Mesendoderm (in vitro differentiated cells): ENCODE results near the gene SLC5A8.

Source experiments
- DNase-seq: peaks from one replicate; pipeline ENCODE4 v3.0.0; 2013
- H2AK5ac ChIP-seq: 2 replicates; pipeline ENCODE4 v1.6.1; 2013; ENCODE audit warnings: low read length, inconsistent platforms
- H2BK120ac ChIP-seq: 2 replicates; pipeline ENCODE4 v1.6.1; 2013; ENCODE audit warnings: low read depth, mild to moderate bottlenecking, low read length, moderate library complexity, mixed read lengths
- H2BK15ac ChIP-seq: replicated peaks from 2 replicates; pipeline ENCODE4 v1.6.1; 2013; ENCODE audit warnings: low read depth, mild to moderate bottlenecking, moderate library complexity
- H2BK5ac ChIP-seq: 2 replicates; pipeline ENCODE4 v1.6.1; 2013; ENCODE audit warnings: low read length, inconsistent platforms
- H3K18ac ChIP-seq: 2 replicates; pipeline ENCODE4 v1.6.1; 2013; ENCODE audit warnings: mild to moderate bottlenecking, low read length, mixed read lengths
- H3K23ac ChIP-seq: one replicate; pipeline ENCODE4 v1.6.1; 2013; ENCODE audit warnings: low read length
- H3K27ac ChIP-seq: 2 replicates; pipeline ENCODE4 v1.5.1; 2013; ENCODE audit warnings: low read depth, mild to moderate bottlenecking, inconsistent platforms, low read length, moderate library complexity
- H3K27me3 ChIP-seq: 2 replicates; pipeline ENCODE4 v1.6.1; 2013; ENCODE audit warnings: low read length, control low read depth, mild to moderate bottlenecking, inconsistent platforms; ENCODE audit not compliant: insufficient read depth, poor library complexity
- H3K36me3 ChIP-seq: 2 replicates; pipeline ENCODE4 v1.6.1; 2013; ENCODE audit warnings: low read length, inconsistent platforms; ENCODE audit not compliant: control insufficient read depth, insufficient read depth
- H3K4ac ChIP-seq: one replicate; pipeline ENCODE4 v1.6.1; 2013; ENCODE audit warnings: low read depth, mild to moderate bottlenecking, low read length, moderate library complexity
- H3K4me1 ChIP-seq: 2 replicates; pipeline ENCODE4 v1.6.1; 2013; ENCODE audit warnings: low read depth, low read length, inconsistent platforms; ENCODE audit not compliant: control insufficient read depth
- H3K4me2 ChIP-seq: 2 replicates; pipeline ENCODE4 v1.6.1; 2013; ENCODE audit warnings: low read length
- H3K4me3 ChIP-seq: 2 replicates; pipeline ENCODE4 v1.5.1; 2013; ENCODE audit warnings: mild to moderate bottlenecking, low read length
- H3K56ac ChIP-seq: one replicate; pipeline ENCODE4 v1.6.1; 2013; ENCODE audit warnings: low read length
- H3K79me1 ChIP-seq: 2 replicates; pipeline ENCODE4 v1.6.1; 2013; ENCODE audit warnings: low read length, inconsistent platforms
- H3K79me2 ChIP-seq: 2 replicates; pipeline ENCODE4 v1.6.1; 2013; ENCODE audit warnings: mild to moderate bottlenecking, low read length; ENCODE audit not compliant: control insufficient read depth, insufficient read depth
- H3K9ac ChIP-seq: 2 replicates; pipeline ENCODE4 v1.6.1; 2013; ENCODE audit warnings: low read length, inconsistent platforms
- H4K5ac ChIP-seq: one replicate; pipeline ENCODE4 v1.6.1; 2013; ENCODE audit warnings: low read length
- H4K8ac ChIP-seq: one replicate; pipeline ENCODE4 v1.6.1; 2013; ENCODE audit warnings: low read depth, mild to moderate bottlenecking, control low read depth, low read length, moderate library complexity
- WGBS: extraction: QIAGEN DNeasy Blood & Tissue Kit; methylation state at CpG from one replicate; pipeline ENCODE4 v1.1.7; 2013; ENCODE audit warnings: low lambda C conversion rate, missing lambda C conversion rate; ENCODE audit not compliant: insufficient coverage; ENCODE audit errors: extremely low coverage; 5-methylcytosine and 5-hydroxymethylcytosine counted together

Gene SLC5A8

DNA sequence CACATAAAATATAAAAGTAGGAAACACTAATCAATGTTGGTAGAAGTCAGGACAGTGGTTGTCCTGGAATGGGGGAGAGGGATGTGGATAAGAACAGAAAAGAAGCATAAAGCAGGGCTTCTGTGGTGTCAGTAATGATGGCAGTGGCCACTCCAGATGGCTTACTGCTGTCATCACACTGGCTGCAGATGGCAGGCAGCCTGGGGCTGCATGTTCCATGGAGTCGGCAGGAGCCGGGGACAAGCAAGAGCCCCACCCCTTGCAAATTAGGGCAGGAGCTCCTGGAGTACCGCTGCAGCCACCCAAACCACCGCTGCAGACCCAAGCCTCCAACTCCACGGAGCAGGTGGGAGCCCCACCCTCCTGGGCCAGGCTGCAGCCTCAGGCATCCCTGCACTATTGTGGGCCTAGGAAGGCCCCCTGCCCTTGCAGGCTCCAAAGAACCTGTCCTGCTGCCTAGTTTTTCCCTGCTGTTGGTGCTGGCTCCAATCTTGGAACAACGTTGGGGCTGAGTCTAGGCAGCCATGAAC lies 28.8 kb upstream of the SLC5A8 start:
- DNase-seq = no peak
- H3K18ac ChIP-seq = no peak overlapping the region
- H3K36me3 ChIP-seq = no peaks in the 10 kb centered on the region
- H4K5ac ChIP-seq = no peak overlapping the region
- H3K4me1 ChIP-seq = no peaks in the 10 kb centered on the region
- H2BK120ac ChIP-seq = no peak overlapping the region
- H3K4ac ChIP-seq = no peak overlapping the region
- no peak overlapping the region for H3K23ac ChIP-seq
- H2AK5ac ChIP-seq = no peak overlapping the region
- no peak overlapping the region for H3K9ac ChIP-seq
- no peaks in the 10 kb centered on the region for H3K79me1 ChIP-seq
- no peaks in the 10 kb centered on the region for H3K27me3 ChIP-seq
- no peak overlapping the region for H3K56ac ChIP-seq
- no CpG with 5 or more reads among the region's 6 CpGs for WGBS
- no peaks in the 10 kb centered on the region for H3K79me2 ChIP-seq
- H2BK15ac ChIP-seq = no peak overlapping the region
- H4K8ac ChIP-seq = no peak overlapping the region
- no peak overlapping the region for H3K4me3 ChIP-seq
- no peak overlapping the region for H3K27ac ChIP-seq
- H2BK5ac ChIP-seq = no peak overlapping the region
- no peak overlapping the region for H3K4me2 ChIP-seq

GRCh38 chr12:101238306-101238705 lies 28.3 kb upstream of the SLC5A8 start:
- no peak overlapping the region for H3K27ac ChIP-seq
- no peaks in the 10 kb centered on the region for H3K36me3 ChIP-seq
- H2BK15ac ChIP-seq = no peak overlapping the region
- no peak overlapping the region for H3K4me3 ChIP-seq
- no peak overlapping the region for H3K23ac ChIP-seq
- no CpG with 5 or more reads among the region's 4 CpGs for WGBS
- no peak overlapping the region for H2AK5ac ChIP-seq
- no peaks in the 10 kb centered on the region for H3K27me3 ChIP-seq
- no peak overlapping the region for H4K8ac ChIP-seq
- no peaks in the 10 kb centered on the region for H3K79me2 ChIP-seq
- no peak overlapping the region for H3K4ac ChIP-seq
- H3K18ac ChIP-seq = no peak overlapping the region
- no peaks in the 10 kb centered on the region for H3K79me1 ChIP-seq
- no peaks in the 10 kb centered on the region for H3K4me1 ChIP-seq
- H2BK5ac ChIP-seq = no peak overlapping the region
- no peak for DNase-seq
- no peak overlapping the region for H3K4me2 ChIP-seq
- no peak overlapping the region for H2BK120ac ChIP-seq
- H4K5ac ChIP-seq = no peak overlapping the region
- no peak overlapping the region for H3K9ac ChIP-seq
- H3K56ac ChIP-seq = no peak overlapping the region

DNA sequence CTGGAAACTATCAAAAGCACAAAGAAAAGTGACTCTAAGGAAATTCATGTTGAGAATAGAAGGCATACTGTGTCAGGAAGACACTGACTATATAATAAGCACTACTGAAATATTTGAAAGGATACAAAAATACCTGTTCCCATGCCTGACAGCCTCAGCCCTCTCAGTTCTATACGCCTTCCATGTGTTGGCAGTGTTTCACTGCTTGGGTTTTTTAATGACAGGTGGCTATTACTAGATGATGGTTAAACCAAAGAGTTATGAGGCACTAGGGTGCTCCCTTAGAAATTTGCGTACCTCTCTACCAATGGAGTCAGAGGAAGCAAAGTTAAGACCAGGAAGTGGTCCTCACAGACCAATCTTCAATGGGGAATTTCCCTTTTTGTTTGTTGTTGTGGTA lies 25.6 kb upstream of the SLC5A8 start:
- H4K5ac ChIP-seq = no peak overlapping the region
- whole genome bisulfite sequencing = no CpG with 5 or more reads among the region's 2 CpGs
- no peak overlapping the region for H2AK5ac ChIP-seq
- no peaks in the 10 kb centered on the region for H3K79me2 ChIP-seq
- no peak overlapping the region for H2BK120ac ChIP-seq
- no peak overlapping the region for H2BK5ac ChIP-seq
- no peak overlapping the region for H3K56ac ChIP-seq
- H3K4me3 ChIP-seq = no peak overlapping the region
- no peak overlapping the region for H2BK15ac ChIP-seq
- DNase-seq = no peak
- no peaks in the 10 kb centered on the region for H3K79me1 ChIP-seq
- H3K4ac ChIP-seq = no peak overlapping the region
- H4K8ac ChIP-seq = no peak overlapping the region
- no peak overlapping the region for H3K18ac ChIP-seq
- H3K4me1 ChIP-seq = no peaks in the 10 kb centered on the region
- H3K9ac ChIP-seq = no peak overlapping the region
- no peak overlapping the region for H3K23ac ChIP-seq
- no peaks in the 10 kb centered on the region for H3K36me3 ChIP-seq
- H3K27me3 ChIP-seq = no peaks in the 10 kb centered on the region
- H3K4me2 ChIP-seq = no peak overlapping the region
- H3K27ac ChIP-seq = no peak overlapping the region

GRCh38 chr12:101231636-101232035 lies 21.6 kb upstream of the SLC5A8 start:
- Histone ChIP-seq H3K4me3 (no peak overlapping the region), H4K8ac (no peak overlapping the region), H4K5ac (no peak overlapping the region), H2BK15ac (no peak overlapping the region), H3K79me1 (no peaks in the 10 kb centered on the region), H3K27me3 (no peaks in the 10 kb centered on the region), H3K27ac (no peak overlapping the region), H2BK120ac (no peak overlapping the region), H3K4me2 (no peak overlapping the region), H3K4me1 (no peaks in the 10 kb centered on the region), H3K18ac (no peak overlapping the region), H2AK5ac (no peak overlapping the region), H3K23ac (no peak overlapping the region), H3K79me2 (no peaks in the 10 kb centered on the region), H3K56ac (no peak overlapping the region), H3K9ac (no peak overlapping the region), H3K4ac (no peak overlapping the region), H3K36me3 (no peaks in the 10 kb centered on the region), H2BK5ac (no peak overlapping the region)
- WGBS = no CpG with 5 or more reads among the region's 4 CpGs
- DNase-seq = no peak

DNA sequence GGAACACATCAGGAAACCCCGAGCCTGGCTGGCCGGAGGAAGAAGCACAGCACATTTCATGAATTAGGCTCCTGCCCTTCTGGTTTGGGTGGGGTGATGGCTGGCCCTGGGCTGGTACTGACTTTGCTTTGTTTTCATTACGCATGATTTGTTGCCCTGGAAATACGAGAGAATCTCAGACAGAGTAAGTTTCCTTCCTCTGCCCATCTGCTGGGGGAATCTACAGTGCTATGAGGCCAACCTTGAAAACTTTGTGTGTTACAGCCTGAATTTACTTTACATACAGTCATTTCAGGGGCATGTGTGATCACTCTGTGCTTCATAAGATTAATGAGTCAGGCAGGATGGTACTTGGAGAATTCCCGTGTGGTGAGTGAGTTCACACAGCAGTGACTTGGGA lies 20.5 kb upstream of the SLC5A8 start:
- DNase-seq = peak; percentile 35
- no peaks in the 10 kb centered on the region for H3K79me2 ChIP-seq
- H3K56ac ChIP-seq = no peak overlapping the region
- no peak overlapping the region for H4K5ac ChIP-seq
- no peak overlapping the region for H2AK5ac ChIP-seq
- no peak overlapping the region for H3K9ac ChIP-seq
- H4K8ac ChIP-seq = no peak overlapping the region
- no peak overlapping the region for H2BK5ac ChIP-seq
- H3K4me1 ChIP-seq = no peaks in the 10 kb centered on the region
- H3K4me2 ChIP-seq = no peak overlapping the region
- no peak overlapping the region for H3K27ac ChIP-seq
- no peaks in the 10 kb centered on the region for H3K27me3 ChIP-seq
- no peak overlapping the region for H3K4ac ChIP-seq
- H3K36me3 ChIP-seq = no peaks in the 10 kb centered on the region
- H3K4me3 ChIP-seq = no peak overlapping the region
- WGBS = no CpG with 5 or more reads among the region's 5 CpGs
- H3K18ac ChIP-seq = no peak overlapping the region
- no peak overlapping the region for H2BK15ac ChIP-seq
- H2BK120ac ChIP-seq = no peak overlapping the region
- no peak overlapping the region for H3K23ac ChIP-seq
- no peaks in the 10 kb centered on the region for H3K79me1 ChIP-seq

DNA sequence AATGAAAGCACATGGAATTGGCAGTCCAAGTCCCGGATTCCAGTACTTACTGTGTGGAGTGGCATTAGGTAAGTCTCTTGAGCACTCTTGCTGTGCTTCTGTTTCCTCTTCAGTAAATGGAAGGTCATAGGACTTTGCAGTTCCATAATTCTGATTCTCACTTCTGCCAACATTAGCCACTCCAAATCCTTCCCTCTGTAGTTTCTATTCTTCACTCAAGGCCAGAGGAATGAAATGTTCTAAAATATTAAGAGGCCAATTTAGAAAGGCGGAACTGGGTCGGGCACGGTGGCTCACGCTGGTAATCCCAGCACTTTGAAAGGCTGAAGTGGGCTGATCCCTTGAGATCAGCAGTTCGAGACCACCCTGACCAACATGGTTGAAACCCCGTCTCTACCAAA lies 19.8 kb upstream of the SLC5A8 start:
- WGBS = no CpG with 5 or more reads among the region's 7 CpGs
- H3K27ac ChIP-seq = no peak overlapping the region
- H2AK5ac ChIP-seq = no peak overlapping the region
- no peaks in the 10 kb centered on the region for H3K36me3 ChIP-seq
- H2BK15ac ChIP-seq = no peak overlapping the region
- no peak overlapping the region for H3K9ac ChIP-seq
- H3K4me2 ChIP-seq = no peak overlapping the region
- no peak overlapping the region for H3K18ac ChIP-seq
- H3K23ac ChIP-seq = no peak overlapping the region
- H3K56ac ChIP-seq = no peak overlapping the region
- DNase-seq = no peak
- H4K8ac ChIP-seq = no peak overlapping the region
- H3K4me3 ChIP-seq = no peak overlapping the region
- H3K4ac ChIP-seq = no peak overlapping the region
- no peaks in the 10 kb centered on the region for H3K79me2 ChIP-seq
- H2BK5ac ChIP-seq = no peak overlapping the region
- H2BK120ac ChIP-seq = no peak overlapping the region
- no peak overlapping the region for H4K5ac ChIP-seq
- H3K4me1 ChIP-seq = no peaks in the 10 kb centered on the region
- no peaks in the 10 kb centered on the region for H3K79me1 ChIP-seq
- no peaks in the 10 kb centered on the region for H3K27me3 ChIP-seq
